Sciatic nerve (tissue), 2 donors: Measurements from ENCODE around the gene PTPRN2. TPM values are rescaled to one million over a fixed set of nuclear protein-coding genes. Genes with fewer than 3 reads are reported as not detected.
A peak's percentile ranks its signal among the peaks of the same experiment; 100 is the strongest.
"Not testable (repeated sequence)": the region's sequence is repeated elsewhere in the genome, so short reads cannot be mapped to it uniquely, and the experiment has no call there.

Source experiments
- ATAC-seq: fragments of 200-7000 bp; cut with Tn5 transposase; one replicate; pipeline ENCODE4 v1.9.1; 2020; ENCODE audit warnings: mild to moderate bottlenecking, moderate library complexity
- DNase-seq: peaks from one replicate; pipeline ENCODE4 v3.0.0-alpha.2; 2020; ENCODE audit warnings: low spot score
- intact Hi-C: fragments of 100-400 bp; cut with DNase I; formaldehyde crosslinking; loops from one replicate; pipeline ENCODE4 v1.14.2; 2022
- total RNA-seq: library from RNA; stranded (reverse); fragmentation: NEBNext Ultra II Directional; extraction: Animal tissue kit (Norgen Biotek cat#: 25700); gene quantifications from one replicate; pipeline ENCODE4 v1.2.1, GENCODE V29; 2021
- donor health status: DM: no; HTN: no; CAD: no.
- donor health status: DM: no; HTN: no; CAD: no.

Gene PTPRN2
- total RNA-seq, 1 donor from 2014 or later = 12.7 TPM

- intact Hi-C loops = no loop called here
- DNase-seq (no peak), ATAC-seq (no peak)
Measured at GRCh38 chr7:158458716-158459282, 128.8 kb downstream of the PTPRN2 start.

GRCh38 chr7:158458096-158458495 is 129.5 kb downstream of the PTPRN2 start:
- intact Hi-C loops = no loop called here
- no peak for DNase-seq
- no peak for ATAC-seq

- DNase-seq, ATAC-seq, intact Hi-C loops: not testable (repeated sequence)
Measured at GRCh38 chr7:158457586-158457985, 130.0 kb downstream of the PTPRN2 start.

- intact Hi-C loops = no loop called here
- no peak for DNase-seq
- ATAC-seq = no peak
Measured at GRCh38 chr7:158454631-158455030, 133.0 kb downstream of the PTPRN2 start.

- no peak for DNase-seq
- ATAC-seq = no peak
- intact Hi-C loops = no loop called here
Measured at GRCh38 chr7:158453663-158454062, 134.0 kb downstream of the PTPRN2 start.

- ATAC-seq = no peak
- DNase-seq = no peak
- intact Hi-C loops = no loop called here
Measured at GRCh38 chr7:158452331-158452730, 135.3 kb downstream of the PTPRN2 start.

- DNase-seq (no peak), ATAC-seq (no peak)
- intact Hi-C loops = no loop called here
Measured at GRCh38 chr7:158450476-158451124, 137.0 kb downstream of the PTPRN2 start.

- intact Hi-C loops = no loop called here
- DNase-seq = no peak
- no peak for ATAC-seq
Measured at GRCh38 chr7:158449942-158450341, 137.7 kb downstream of the PTPRN2 start.

- DNase-seq (no peak), ATAC-seq (no peak)
- intact Hi-C loops = no loop called here
Measured at GRCh38 chr7:158449266-158449665, 138.4 kb downstream of the PTPRN2 start.

- DNase-seq (no peak), ATAC-seq (no peak)
- intact Hi-C loops = no loop called here
Measured at GRCh38 chr7:158448430-158449100, 139.1 kb downstream of the PTPRN2 start.

- intact Hi-C loops = no loop called here
Measured at GRCh38 chr7:158447506-158448171, 140.0 kb downstream of the PTPRN2 start.

GRCh38 chr7:158447151-158447505 is 140.5 kb downstream of the PTPRN2 start:
- ATAC-seq (no peak), DNase-seq (no peak)
- intact Hi-C loops = no loop called here

More at GRCh38 chr7:158447506-158448171, 140.0 kb downstream of the PTPRN2 start:
- no peak for ATAC-seq
- DNase-seq = no peak

- intact Hi-C loops = no loop called here
- DNase-seq = no peak
Measured at GRCh38 chr7:158446706-158447105, 140.9 kb downstream of the PTPRN2 start.

GRCh38 chr7:158446281-158446680 is 141.3 kb downstream of the PTPRN2 start:
- intact Hi-C loops = no loop called here
- ATAC-seq = no peak
- no peak for DNase-seq

More at GRCh38 chr7:158446706-158447105, 140.9 kb downstream of the PTPRN2 start:
- no peak for ATAC-seq

- peak; percentile 18 for ATAC-seq
- intact Hi-C loops = no loop called here
- DNase-seq = no peak
Measured at GRCh38 chr7:158445421-158446175, 142.0 kb downstream of the PTPRN2 start.

GRCh38 chr7:158444501-158445420 is 142.9 kb downstream of the PTPRN2 start:
- intact Hi-C loops = no loop called here
- no peak for DNase-seq
- ATAC-seq = peak; percentile 11

GRCh38 chr7:158443688-158444483 is 143.7 kb downstream of the PTPRN2 start:
- ATAC-seq = no peak
- intact Hi-C loops = no loop called here
- DNase-seq = peak; percentile 38
